H1 (cell line): ENCODE measurements around the gene NDUFB10. TPM values are rescaled to one million over a fixed set of nuclear protein-coding genes. Genes with fewer than 3 reads are reported as not detected.

Experiments
- CTCF ChIA-PET: fragments of 300-600 bp; sonication (Branson Sonifier 250); formaldehyde crosslinking; loops from one replicate; lab custom pipeline; 2021; ENCODE audit not compliant: partially characterized antibody; lab: Charles Lee
- POLR2A ChIA-PET: fragments of 300-600 bp; sonication (Branson Sonifier 250); formaldehyde crosslinking; loops from one replicate; lab custom pipeline; 2021; ENCODE audit warnings: inconsistent platforms; ENCODE audit not compliant: partially characterized antibody; lab: Charles Lee
- DNase-seq, 2 experiments: peaks; one replicate each; pipeline versions ENCODE4 v3.0.0 to v3.0.0-alpha.2; 2010 to 2022; ENCODE audit warnings: low spot score in 2 of 2, low read depth in 1 of 2, mixed read lengths in 1 of 2
- FAIRE-seq: peaks from 2 replicates; lab custom pipeline; 2011; peaks lifted over from hg19 to GRCh38; lab: Jason Lieb, UNC
- H2AFZ ChIP-seq: 2 replicates; pipeline ENCODE4 v1.8.1; 2012; ENCODE audit warnings: low read length, inconsistent platforms
- H2AK5ac ChIP-seq: 2 replicates; pipeline ENCODE4 v1.6.1; 2013; ENCODE audit warnings: low read depth, low read length
- H2BK120ac ChIP-seq: replicated peaks from 2 replicates; pipeline ENCODE3; 2013; ENCODE audit warnings: low read depth, low read length, inconsistent platforms
- H2BK12ac ChIP-seq: 2 replicates; pipeline ENCODE4 v1.6.1; 2013; ENCODE audit warnings: low read depth, low read length
- H2BK15ac ChIP-seq: 2 replicates; pipeline ENCODE4 v1.6.1; 2013; ENCODE audit warnings: low read length
- H2BK20ac ChIP-seq: 2 replicates; pipeline ENCODE4 v1.6.1; 2013; ENCODE audit warnings: low read length
- H2BK5ac ChIP-seq: 2 replicates; pipeline ENCODE4 v1.6.1; 2013; ENCODE audit warnings: low read depth, low read length
- H3K14ac ChIP-seq: 2 replicates; pipeline ENCODE4 v1.6.1; 2013; ENCODE audit warnings: inconsistent platforms; ENCODE audit not compliant: insufficient read length
- H3K18ac ChIP-seq: 2 replicates; pipeline ENCODE4 v1.6.1; 2013; ENCODE audit warnings: low read length; ENCODE audit errors: extremely low read depth
- H3K23ac ChIP-seq: 2 replicates; pipeline ENCODE4 v1.6.1; 2013; ENCODE audit warnings: inconsistent platforms; ENCODE audit not compliant: insufficient read length
- H3K23me2 ChIP-seq: 2 replicates; pipeline ENCODE4 v1.6.1; 2013; ENCODE audit warnings: low read depth, low read length
- H3K27ac ChIP-seq: 2 replicates; pipeline ENCODE4 v1.6.1; 2011; ENCODE audit warnings: low read depth, low read length, inconsistent platforms
- H3K27me3 ChIP-seq, 4 experiments: replicated peaks in 1 of 4; 1 replicate in 1 of 4; 2 replicates in 3 of 4; pipeline versions ENCODE4 v1.6.1 to v1.8.1; 2011 to 2013; ENCODE audit warnings: low read length in 3 of 4, mild to moderate bottlenecking in 3 of 4, inconsistent platforms in 2 of 4, mixed read lengths in 2 of 4, moderate library complexity in 1 of 4; ENCODE audit not compliant: control insufficient read depth in 3 of 4, insufficient read depth in 3 of 4; ENCODE audit errors: extremely low read depth in 1 of 4
- H3K36me3 ChIP-seq, 4 experiments: 2 replicates each; pipeline versions ENCODE4 v1.6.1 to v1.8.1; 2011 to 2013; ENCODE audit warnings: mild to moderate bottlenecking in 4 of 4, low read length in 3 of 4, moderate library complexity in 2 of 4, control low read depth in 1 of 4, inconsistent platforms in 1 of 4; ENCODE audit not compliant: insufficient read depth in 4 of 4, control insufficient read depth in 2 of 4
- H3K4ac ChIP-seq: replicated peaks from 2 replicates; pipeline ENCODE3; 2013; ENCODE audit warnings: low read length, low read depth, mixed read lengths, inconsistent platforms; ENCODE audit not compliant: insufficient read length
- H3K4me1 ChIP-seq, 4 experiments: replicated peaks in 1 of 4; 1 replicate in 1 of 4; 2 replicates in 3 of 4; pipeline versions ENCODE4 v1.6.1 to v1.8.1; 2011 to 2013; ENCODE audit warnings: low read length in 3 of 4, inconsistent platforms in 2 of 4, mixed read lengths in 1 of 4; ENCODE audit not compliant: insufficient read depth in 4 of 4, control insufficient read depth in 3 of 4
- H3K4me2 ChIP-seq, 2 experiments: 2 replicates each; pipeline versions ENCODE4 v1.6.1 to v1.8.1; 2011 to 2013; ENCODE audit warnings: low read depth in 2 of 2, low read length in 2 of 2, control low read depth in 1 of 2, inconsistent platforms in 1 of 2, mild to moderate bottlenecking in 1 of 2; ENCODE audit not compliant: insufficient read depth in 1 of 2
- H3K4me3 ChIP-seq, 4 experiments: fragments of 200-600, 300-600 bp in 1 of 4; sonication (generic), shearing (Covaris generic), sonication (Bioruptor Twin) in 1 of 4; 2 replicates each; pipeline versions ENCODE4 v1.5.1 to v1.8.1; 2011 to 2016; ENCODE audit warnings: low read length in 4 of 4, low read depth in 3 of 4, control low read depth in 2 of 4, inconsistent platforms in 2 of 4, mild to moderate bottlenecking in 2 of 4, mixed read lengths in 1 of 4, moderate library complexity in 1 of 4; ENCODE audit not compliant: insufficient read depth in 2 of 4; ENCODE audit errors: extremely low read depth in 1 of 4
- H3K56ac ChIP-seq: replicated peaks from 2 replicates; pipeline ENCODE3; 2013; ENCODE audit warnings: low read depth, mild to moderate bottlenecking, mixed read lengths, low read length, inconsistent platforms; ENCODE audit not compliant: insufficient read length
- H3K79me1 ChIP-seq: 2 replicates; pipeline ENCODE4 v1.6.1; 2013; ENCODE audit warnings: low read depth, low read length, control low read depth
- H3K79me2 ChIP-seq, 2 experiments: 2 replicates each; pipeline versions ENCODE4 v1.6.1 to v1.8.1; 2012 to 2013; ENCODE audit warnings: low read length in 2 of 2, mild to moderate bottlenecking in 2 of 2, inconsistent platforms in 1 of 2; ENCODE audit not compliant: insufficient read depth in 2 of 2, control insufficient read depth in 1 of 2
- H3K9ac ChIP-seq, 4 experiments: replicated peaks in 1 of 4; 1 replicate in 1 of 4; 2 replicates in 3 of 4; pipeline versions ENCODE4 v1.6.1 to v1.8.1; 2011 to 2013; ENCODE audit warnings: low read depth in 3 of 4, low read length in 3 of 4, control low read depth in 2 of 4, mild to moderate bottlenecking in 2 of 4, moderate library complexity in 2 of 4, inconsistent platforms in 1 of 4; ENCODE audit errors: extremely low read depth in 1 of 4
- H3K9me3 ChIP-seq, 2 experiments: 2 replicates each; pipeline versions ENCODE4 v1.6.1 to v1.8.1; 2012 to 2013; ENCODE audit warnings: mild to moderate bottlenecking in 2 of 2, moderate library complexity in 2 of 2, control low read depth in 1 of 2, inconsistent platforms in 1 of 2, low read depth in 1 of 2, low read length in 1 of 2, mixed read lengths in 1 of 2; ENCODE audit not compliant: insufficient read depth in 2 of 2
- H4K20me1 ChIP-seq, 2 experiments: replicated peaks in 1 of 2; 2 replicates each; pipeline versions ENCODE3 to v1.8.1; 2011 to 2013; ENCODE audit warnings: inconsistent platforms in 2 of 2, low read length in 2 of 2, mild to moderate bottlenecking in 1 of 2; ENCODE audit not compliant: insufficient read depth in 2 of 2, control insufficient read depth in 1 of 2
- H4K5ac ChIP-seq: 2 replicates; pipeline ENCODE4 v1.6.1; 2013; ENCODE audit warnings: low read length, low read depth, mixed read lengths, inconsistent platforms; ENCODE audit not compliant: insufficient read length
- H4K8ac ChIP-seq: 2 replicates; pipeline ENCODE4 v1.8.0; 2013; ENCODE audit warnings: mild to moderate bottlenecking, moderate library complexity, low read length, inconsistent platforms; ENCODE audit not compliant: insufficient read depth; ENCODE audit errors: extremely low read depth
- H4K91ac ChIP-seq: replicated peaks from 2 replicates; pipeline ENCODE3; 2013; ENCODE audit warnings: low read length, mixed read lengths, inconsistent platforms; ENCODE audit not compliant: insufficient read length
- CBX8 ChIP-seq: fragments of 300-800, 300-1000 bp; sonication (generic); IDR thresholded peaks from 2 replicates; pipeline ENCODE4 v1.7.1; 2016; ENCODE audit warnings: low read depth, low read length, borderline replicate concordance
- CREB1 ChIP-seq: IDR thresholded peaks from 2 replicates; pipeline ENCODE4 v1.6.1; 2012; ENCODE audit warnings: inconsistent platforms
- GABPA ChIP-seq: IDR thresholded peaks from 2 replicates; pipeline ENCODE4 v1.6.1; 2011; ENCODE audit warnings: mild to moderate bottlenecking, low read length, moderate library complexity, borderline replicate concordance; ENCODE audit not compliant: insufficient read depth
- POLR2AphosphoS5 ChIP-seq: IDR thresholded peaks from 2 replicates; pipeline ENCODE4 v1.6.1; 2011; ENCODE audit warnings: low read depth, low read length
- WGBS, 2 experiments: shearing (Covaris generic) in 1 of 2; methylation state at CpG; one replicate each; pipeline versions ENCODE4 v1.1.6 to v1.1.7; 2013 to 2015; ENCODE audit warnings: low lambda C conversion rate in 2 of 2, mixed read lengths in 2 of 2, inconsistent platforms in 1 of 2, low coverage in 1 of 2, missing lambda C conversion rate in 1 of 2; ENCODE audit not compliant: insufficient replicate concordance in 2 of 2, insufficient coverage in 1 of 2, insufficient read length in 1 of 2; ENCODE audit errors: extremely low coverage in 1 of 2, missing lambda C conversion rate in 1 of 2; 5-methylcytosine and 5-hydroxymethylcytosine counted together
- polyA plus RNA-seq, 7 experiments: library from polyadenylated mRNA; depleted of rRNA in 3 of 7; stranded (reverse) in 5 of 7; unstranded in 2 of 7; fragments of >200 nt in 5 of 7; fragments of 200-250 nt in 2 of 7; gene quantifications; 1 replicate in 5 of 7; 2 replicates in 1 of 7; 4 replicates in 1 of 7; pipeline versions ENCODE4 v1.2.1 to v1.2.3, GENCODE V29; 2011 to 2013; ENCODE audit warnings: missing spikeins in 2 of 7, mixed read lengths in 2 of 7
- total RNA-seq: library from RNA; stranded (reverse); fragmentation: NEBNext Ultra II Directional; extraction: Animal tissue kit (Norgen Biotek cat#: 25700); gene quantifications from 2 replicates; pipeline ENCODE4 v1.2.1, GENCODE V29; 2021

NDUFB10 gene
- total and polyA plus RNA-seq, 2 of the 8 experiments (the other 6 are each of a cell fraction or from before 2014, with no cell fraction given): 183 to 194 TPM

- TF ChIP-seq GABPA: no peak
- TF ChIP-seq CBX8: no peak
- no peak for TF ChIP-seq POLR2AphosphoS5
- no peak for TF ChIP-seq CREB1
- no peak overlapping the region for H2AK5ac ChIP-seq
- no peak overlapping the region for H3K27ac ChIP-seq
- H3K18ac ChIP-seq: no peak overlapping the region
- no peaks in the 10 kb centered on the region for H3K9me3 ChIP-seq
- H3K23me2 ChIP-seq: no peaks in the 10 kb centered on the region
- WGBS, 2 experiments: 96% methylated on average over 5 of the region's 11 CpGs; no CpG with 5 or more reads in 1 of the 2 experiments
- H3K4me3 ChIP-seq: no peak overlapping the region
- POLR2A ChIA-PET: interaction anchor here (7.2 to 11.7 kb wide), 2 partner anchors 10 to 15 kb away, joined by 165 to 336 read pairs; partner anchors contain the start of genes NDUFB10, RNF151, RPL3L and RPS2
- H2BK15ac ChIP-seq: no peak overlapping the region
- no peak overlapping the region for H3K23ac ChIP-seq
- peaks cover 0 to 3% (median 0%) of the 10 kb centered on the region in 4 experiments; a peak in 3 of 7 replicates for H3K4me1 ChIP-seq
- H3K36me3 ChIP-seq: no peaks in the 10 kb centered on the region
- no peak overlapping the region for H2AFZ ChIP-seq
- CTCF ChIA-PET: interaction anchor here (0.6 to 1.3 kb wide), 2 partner anchors 54 to 98 kb away, joined by 3 to 6 read pairs; partner anchors contain the start of genes NTHL1 and TSC2
- H3K79me2 ChIP-seq: no peaks in the 10 kb centered on the region
- H2BK5ac ChIP-seq: no peak overlapping the region
- H3K9ac ChIP-seq: no peak overlapping the region
- H3K27me3 ChIP-seq: no peaks in the 10 kb centered on the region
- no peak overlapping the region for H3K14ac ChIP-seq
- peaks cover 0 to 4% of the 10 kb centered on the region in 2 experiments for H4K20me1 ChIP-seq
- no peak overlapping the region for H4K8ac ChIP-seq
- no peak overlapping the region for H3K4ac ChIP-seq
- H3K4me2 ChIP-seq: no peak overlapping the region
- H2BK120ac ChIP-seq: no peak overlapping the region
- H3K56ac ChIP-seq: no peak overlapping the region
- no peak overlapping the region for H4K5ac ChIP-seq
- no peaks in the 10 kb centered on the region for H3K79me1 ChIP-seq
- no peak overlapping the region for H2BK12ac ChIP-seq
- no peak for FAIRE-seq
- H4K91ac ChIP-seq: no peak overlapping the region
- H2BK20ac ChIP-seq: no peak overlapping the region
- no peak for DNase-seq
Measured at GRCh38 chr16:1949507-1949906, 9.8 kb upstream of the NDUFB10 start.
